Keratinocyte (primary cell): Measurements from ENCODE around the gene NUP98. TPM values are rescaled to one million over a fixed set of nuclear protein-coding genes. Genes with fewer than 3 reads are reported as not detected.

Experiments used
- DNase-seq: peaks from one replicate; pipeline ENCODE4 v3.0.0-alpha.2; 2011; ENCODE audit warnings: low read depth, missing footprints, low spot score
- FAIRE-seq: peaks from 2 replicates; lab custom pipeline; 2011; peaks lifted over from hg19 to GRCh38; lab: Jason Lieb, UNC
- H2AFZ ChIP-seq: 2 replicates; pipeline ENCODE4 v1.6.0; 2012; ENCODE audit warnings: low read length, control low read depth, inconsistent platforms; ENCODE audit not compliant: control insufficient read depth
- H3K27ac ChIP-seq: 2 replicates; pipeline ENCODE4 v1.5.1; 2011; ENCODE audit warnings: low read length; ENCODE audit not compliant: control insufficient read depth, insufficient read depth
- H3K27me3 ChIP-seq: 3 replicates; pipeline ENCODE4 v1.6.0; 2011; ENCODE audit warnings: low read length; ENCODE audit not compliant: control insufficient read depth, insufficient read depth; ENCODE audit errors: extremely low read depth
- H3K36me3 ChIP-seq, 2 experiments: 2 replicates in 1 of 2; 3 replicates in 1 of 2; pipeline ENCODE4 v1.5.1; 2011; ENCODE audit warnings: low read length in 2 of 2, mild to moderate bottlenecking in 1 of 2; ENCODE audit not compliant: control insufficient read depth in 2 of 2, insufficient read depth in 2 of 2; ENCODE audit errors: extremely low read depth in 1 of 2
- H3K4me1 ChIP-seq: 3 replicates; pipeline ENCODE4 v1.5.1; 2011; ENCODE audit warnings: low read length; ENCODE audit not compliant: control insufficient read depth, insufficient read depth; ENCODE audit errors: extremely low read depth
- H3K4me2 ChIP-seq: 3 replicates; pipeline ENCODE4 v1.6.0; 2011; ENCODE audit warnings: low read depth, low read length; ENCODE audit not compliant: control insufficient read depth, insufficient read depth; ENCODE audit errors: extremely low read depth
- H3K4me3 ChIP-seq, 3 experiments: fragments of 200-600 bp in 1 of 3; sonication (generic) in 1 of 3; 2 replicates in 2 of 3; 3 replicates in 1 of 3; pipeline ENCODE4 v1.5.1; 2011 to 2016; ENCODE audit warnings: low read length in 3 of 3, mild to moderate bottlenecking in 3 of 3, control low read depth in 2 of 3, inconsistent platforms in 1 of 3, low read depth in 1 of 3, mixed read lengths in 1 of 3, mixed run types in 1 of 3, moderate library complexity in 1 of 3; ENCODE audit not compliant: control insufficient read depth in 2 of 3, insufficient read depth in 2 of 3; ENCODE audit errors: extremely low read depth in 1 of 3
- H3K79me2 ChIP-seq: 2 replicates; pipeline ENCODE4 v1.6.0; 2012; ENCODE audit warnings: low read length; ENCODE audit not compliant: control insufficient read depth, insufficient read depth
- H3K9ac ChIP-seq: 3 replicates; pipeline ENCODE4 v1.6.0; 2011; ENCODE audit warnings: low read length; ENCODE audit not compliant: control insufficient read depth, insufficient read depth; ENCODE audit errors: extremely low read depth
- H3K9me1 ChIP-seq: 3 replicates; pipeline ENCODE4 v1.6.0; 2011; ENCODE audit warnings: low read length; ENCODE audit not compliant: control insufficient read depth, insufficient read depth; ENCODE audit errors: extremely low read depth
- H3K9me3 ChIP-seq: 2 replicates; pipeline ENCODE4 v1.5.1; 2012; ENCODE audit warnings: low read depth, low read length; ENCODE audit not compliant: control insufficient read depth
- H4K20me1 ChIP-seq: 3 replicates; pipeline ENCODE4 v1.6.0; 2011; ENCODE audit warnings: low read length; ENCODE audit not compliant: control insufficient read depth, insufficient read depth; ENCODE audit errors: extremely low read depth
- CTCF ChIP-seq, 3 experiments: IDR thresholded peaks in 1 of 3; conservative IDR thresholded peaks in 1 of 3; optimal IDR thresholded peaks in 1 of 3; 2 replicates in 2 of 3; 3 replicates in 1 of 3; pipeline versions ENCODE3 to v1.5.1; 2011; ENCODE audit warnings: low read length in 3 of 3, mild to moderate bottlenecking in 3 of 3, moderate library complexity in 2 of 3, control low read depth in 1 of 3, inconsistent platforms in 1 of 3; ENCODE audit not compliant: insufficient read depth in 2 of 3; ENCODE audit errors: extremely low read depth in 1 of 3
- EZH2 ChIP-seq: IDR thresholded peaks from one replicate; pipeline ENCODE4 v1.6.1; 2012; ENCODE audit warnings: inconsistent platforms, mild to moderate bottlenecking, low read length, moderate library complexity
- dilution Hi-C: fragments of 300-500 bp; cut with MboI; formaldehyde crosslinking; loops from one replicate; pipeline ENCODE4 v1.7.0; 2020; ENCODE audit warnings: low sequenced_read_pairs; ENCODE audit not compliant: extremely low pct_ligation_motif_present
- polyA plus RNA-seq, 5 experiments: library from polyadenylated mRNA; depleted of rRNA in 3 of 5; stranded (reverse) in 3 of 5; stranded (forward) in 1 of 5; unstranded in 1 of 5; fragments of >200 nt; gene quantifications; 1 replicate in 1 of 5; 2 replicates in 3 of 5; 3 replicates in 1 of 5; pipeline versions ENCODE4 v1.2.1 to v1.2.3, GENCODE V29; 2011 to 2012; ENCODE audit warnings: missing spikeins in 2 of 5, low read depth in 1 of 5, low replicate concordance in 1 of 5

The NUP98 gene
- polyA plus RNA-seq, 1 donor (not counting 4 experiments of a cell fraction or from before 2014, with no cell fraction given) = 66.9 TPM

- peaks cover 38% of the 10 kb centered on the region for H3K79me2 ChIP-seq
- no peaks in the 10 kb centered on the region for H3K27me3 ChIP-seq
- H3K36me3 ChIP-seq = no peaks in the 10 kb centered on the region
- H3K27ac ChIP-seq = peak overlapping the region; percentile 37
- TF ChIP-seq CTCF (optimal IDR thresholded peaks at IDR 0.05 in 1 of 3, IDR thresholded peaks at IDR 0.05 in 1 of 3, conservative IDR thresholded peaks at IDR 0.05 in 1 of 3; ENCODE audit: extremely low read depth in 1 of 3, insufficient read depth in 2 of 3, low read length in 3 of 3) (peak; percentile 60 to 94 (median 73)), EZH2 (no peak)
- dilution Hi-C loops = no loop called here
- H3K9me1 ChIP-seq = no peaks in the 10 kb centered on the region
- H3K9ac ChIP-seq = peak overlapping the region; percentile 82
- FAIRE-seq (no peak), DNase-seq (no peak)
- H3K9me3 ChIP-seq = no peaks in the 10 kb centered on the region
- H3K4me1 ChIP-seq = peaks cover 21% of the 10 kb centered on the region
- peak overlapping the region; percentile 23 to 79 (median 60) for H3K4me3 ChIP-seq
- H4K20me1 ChIP-seq = peaks cover 3% of the 10 kb centered on the region
- H3K4me2 ChIP-seq = peak overlapping the region; percentile 11
- H2AFZ ChIP-seq = peak overlapping the region; percentile 50
These were observed 44.3 kb upstream of the NUP98 start for GRCh38 chr11:3841426-3842350.

- TF ChIP-seq CTCF (optimal IDR thresholded peaks at IDR 0.05 in 1 of 3, IDR thresholded peaks at IDR 0.05 in 1 of 3, conservative IDR thresholded peaks at IDR 0.05 in 1 of 3; ENCODE audit: extremely low read depth in 1 of 3, insufficient read depth in 2 of 3, low read length in 3 of 3) (no peak), EZH2 (no peak)
- peaks cover 3% of the 10 kb centered on the region for H4K20me1 ChIP-seq
- no peaks in the 10 kb centered on the region for H3K27me3 ChIP-seq
- peak within 1 kb of the TSS; percentile 44 for H3K27ac ChIP-seq
- peak within 1 kb of the TSS; percentile 82 for H3K9ac ChIP-seq
- DNase-seq (no peak), FAIRE-seq (no peak)
- H3K79me2 ChIP-seq = peaks cover 45% of the 10 kb centered on the region
- peak within 1 kb of the TSS; percentile 98 for H3K4me2 ChIP-seq
- H3K9me3 ChIP-seq = no peaks in the 10 kb centered on the region
- peaks cover 21% of the 10 kb centered on the region for H3K4me1 ChIP-seq
- peaks cover 1 to 3% of the 10 kb centered on the region in 2 experiments for H3K36me3 ChIP-seq
- dilution Hi-C loops = no loop called here
- peak within 1 kb of the TSS; percentile 55 for H2AFZ ChIP-seq
- H3K4me3 ChIP-seq = peak within 1 kb of the TSS; percentile 60 to 87 (median 79)
- H3K9me1 ChIP-seq = no peaks in the 10 kb centered on the region
These were observed 43.6 kb upstream of the NUP98 start, which contains the start of gene RHOG for GRCh38 chr11:3840870-3841425. Gene RHOG, minus strand, starts transcription at chr11:3840959. Its CDS starts 12,821 bp downstream, at chr11:3828138.
